Left ventricle myocardium superior (tissue), 1 donor: ENCODE data around the gene AOAH. TPM values are rescaled to one million over a fixed set of nuclear protein-coding genes. Genes with fewer than 3 reads are reported as not detected.
"Not testable (repeated sequence)": the region's sequence is repeated elsewhere in the genome, so short reads cannot be mapped to it uniquely, and the experiment has no call there.

Experiments used
- ATAC-seq: fragments of 200-7000 bp; cut with Tn5 transposase; one replicate; pipeline ENCODE4 v1.9.1; 2020; ENCODE audit warnings: mild to moderate bottlenecking, moderate library complexity
- DNase-seq: peaks from one replicate; pipeline ENCODE4 v3.0.0-alpha.2; 2020
- intact Hi-C: fragments of 100-400 bp; cut with micrococcal nuclease; formaldehyde crosslinking; loops from one replicate; pipeline ENCODE4 v1.11.0; 2022
- total RNA-seq: library from RNA; stranded (reverse); fragmentation: NEBNext Ultra II Directional; extraction: Animal tissue kit (Norgen Biotek cat#: 25700); gene quantifications from one replicate; pipeline ENCODE4 v1.2.1, GENCODE V29; 2021
- donor health status: DM: no; HTN: yes; CAD: no; lungs with severe emphysema.

Gene AOAH
- total RNA-seq, 1 donor from 2014 or later, result 2.4 TPM

DNA sequence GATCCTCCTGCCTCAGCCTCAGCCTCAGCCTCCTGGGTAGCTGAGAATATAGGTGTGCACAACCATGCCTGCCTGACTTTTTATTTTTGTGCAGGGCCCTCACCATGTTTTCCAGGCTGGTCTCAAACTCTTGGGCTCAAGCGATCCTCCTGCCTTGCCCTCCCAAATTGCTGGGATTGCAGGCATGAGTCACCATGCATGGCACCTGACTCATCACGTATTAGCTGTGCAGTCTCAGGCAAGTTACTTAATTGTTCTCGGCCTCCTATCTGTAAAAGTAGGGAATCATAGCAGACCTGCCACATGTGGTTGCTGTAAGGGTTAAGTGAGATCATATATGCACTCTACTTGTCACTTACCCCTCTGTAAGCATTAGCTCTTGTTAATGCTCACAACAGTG is 217.5 kb downstream of the AOAH start:
- ATAC-seq (no peak), DNase-seq (no peak)
- intact Hi-C loops, result no loop called here

DNA sequence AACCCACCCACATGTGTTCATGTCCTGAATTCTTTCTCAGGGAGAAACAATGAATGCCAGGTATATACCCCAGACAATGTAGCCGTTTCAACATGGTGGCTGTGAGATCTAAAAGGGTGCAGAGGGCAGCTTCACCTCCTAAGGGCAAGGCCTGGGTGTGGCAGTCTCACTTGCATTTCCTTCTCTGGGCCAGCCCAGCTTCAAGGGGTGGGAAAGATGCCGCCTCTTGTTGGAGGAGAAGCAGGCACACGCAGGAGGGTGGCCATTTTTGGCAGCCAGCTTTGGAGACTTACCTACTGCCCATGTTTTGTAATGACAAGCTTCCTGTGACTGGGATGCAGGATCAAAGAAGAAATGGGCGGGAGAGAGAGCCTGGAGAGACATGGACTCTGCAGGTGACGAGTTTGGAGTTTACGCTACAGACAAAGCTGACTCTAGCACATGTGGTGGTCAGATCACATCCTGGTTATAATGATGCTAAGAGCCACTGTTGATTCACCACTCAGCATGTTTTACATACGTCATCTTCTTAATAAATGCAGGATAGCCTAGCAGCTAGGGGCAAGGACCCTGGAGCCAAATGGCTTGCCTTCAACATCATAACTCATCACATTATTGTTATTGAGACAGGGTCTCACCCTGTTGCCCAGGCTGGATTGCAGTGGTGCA is 218.0 kb downstream of the AOAH start:
- intact Hi-C loops, result no loop called here
- DNase-seq, result no peak
- no peak for ATAC-seq

DNA sequence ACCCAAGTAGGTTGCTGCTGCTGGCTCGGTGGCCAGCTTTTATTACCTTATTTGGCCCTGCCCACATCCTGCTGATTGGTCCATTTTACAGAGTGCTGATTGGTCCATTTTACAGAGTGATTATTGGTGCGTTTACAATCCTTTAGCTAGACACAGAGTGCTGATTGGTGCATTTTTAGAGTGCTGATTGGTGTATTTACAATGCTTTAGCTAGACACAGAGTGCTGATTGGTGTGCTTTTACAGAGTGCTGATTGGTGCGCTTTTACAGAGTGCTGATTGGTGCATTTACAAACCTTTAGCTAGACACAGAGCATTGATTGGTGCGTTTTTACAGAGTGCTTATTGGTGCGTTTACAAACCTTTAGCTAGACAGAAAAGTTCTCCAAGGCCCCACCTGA is 219.7 kb downstream of the AOAH start:
- intact Hi-C loops, ATAC-seq, DNase-seq: not testable (repeated sequence)

DNA sequence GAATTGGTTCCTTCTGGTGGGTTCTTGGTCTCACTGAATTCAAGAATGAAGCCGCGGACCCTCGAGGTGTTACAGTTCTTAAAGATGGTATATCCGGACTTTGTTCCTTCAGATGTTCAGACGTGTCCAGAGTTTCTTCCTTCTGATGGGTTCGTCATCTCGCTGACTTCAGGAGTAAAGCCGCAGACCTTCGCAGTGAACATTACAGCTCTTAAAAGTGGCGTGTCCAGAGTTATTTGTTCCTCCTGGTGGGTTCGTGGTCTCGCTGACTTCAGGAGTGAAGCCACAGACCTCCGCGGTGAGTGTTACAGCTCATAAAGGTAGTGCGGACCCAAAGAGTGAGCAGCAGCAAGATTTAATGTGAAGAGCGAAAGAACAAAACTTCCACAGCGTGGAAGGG is 220.1 kb downstream of the AOAH start:
- DNase-seq, intact Hi-C loops, ATAC-seq: not testable (repeated sequence)

DNA sequence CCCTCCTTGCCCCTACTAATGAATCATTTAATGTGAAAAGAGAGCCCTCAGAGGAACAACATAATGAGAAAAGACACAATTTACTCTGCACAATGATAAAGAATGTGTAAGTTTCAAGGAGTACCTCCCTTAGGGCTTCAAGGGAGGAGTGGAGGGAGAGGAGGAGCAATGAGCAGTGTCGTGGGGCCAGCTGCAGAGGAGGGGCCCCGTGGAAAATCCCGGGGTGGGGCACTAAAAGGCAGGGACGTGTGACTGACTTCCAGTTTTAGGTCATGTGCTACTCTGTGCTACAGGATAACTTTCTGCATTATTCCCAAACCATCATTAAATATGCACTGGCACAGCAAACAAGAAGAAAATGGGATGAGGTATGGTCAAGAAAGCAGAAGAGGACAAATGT is 226.5 kb downstream of the AOAH start:
- DNase-seq (no peak), ATAC-seq (no peak)
- intact Hi-C loops, result no loop called here

- ATAC-seq, DNase-seq, intact Hi-C loops: not testable (repeated sequence)
Measured at GRCh38 chr7:36497176-36497575, 227.1 kb downstream of the AOAH start.

DNA sequence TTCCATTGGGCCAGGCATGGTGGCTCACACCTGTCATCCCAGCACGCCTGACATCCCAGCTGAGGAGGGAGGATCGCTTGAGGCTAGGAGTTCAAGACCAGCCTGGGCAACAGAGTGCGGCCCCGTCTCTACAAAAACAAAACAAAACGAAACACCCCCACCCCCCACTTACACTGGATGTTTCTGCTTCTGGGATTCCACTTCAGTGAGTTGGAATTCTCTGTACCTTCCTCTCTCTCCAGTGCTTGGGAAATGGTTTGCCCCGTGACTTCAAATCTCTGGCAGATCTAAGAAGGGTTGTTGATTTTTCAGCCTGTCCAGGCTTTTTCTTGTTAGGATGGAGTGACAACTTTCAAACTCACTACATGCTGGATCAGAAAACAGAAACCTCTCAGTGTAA is 227.7 kb downstream of the AOAH start:
- intact Hi-C loops, result no loop called here
- DNase-seq (no peak), ATAC-seq (no peak)

GRCh38 chr7:36491317-36491716 is 233.0 kb downstream of the AOAH start:
- intact Hi-C loops, result no loop called here
- ATAC-seq (no peak), DNase-seq (no peak)

- intact Hi-C loops, result no loop called here
- DNase-seq (no peak), ATAC-seq (no peak)
Measured at GRCh38 chr7:36490419-36490830, 233.9 kb downstream of the AOAH start.

- intact Hi-C loops, result loop anchor here (10.0 kb wide), 2 partner anchors 186 to 696 kb away; no protein-coding TSS in a partner anchor
- ATAC-seq, DNase-seq: not testable (repeated sequence)
Measured at GRCh38 chr7:36488672-36489071, 235.6 kb downstream of the AOAH start.

DNA sequence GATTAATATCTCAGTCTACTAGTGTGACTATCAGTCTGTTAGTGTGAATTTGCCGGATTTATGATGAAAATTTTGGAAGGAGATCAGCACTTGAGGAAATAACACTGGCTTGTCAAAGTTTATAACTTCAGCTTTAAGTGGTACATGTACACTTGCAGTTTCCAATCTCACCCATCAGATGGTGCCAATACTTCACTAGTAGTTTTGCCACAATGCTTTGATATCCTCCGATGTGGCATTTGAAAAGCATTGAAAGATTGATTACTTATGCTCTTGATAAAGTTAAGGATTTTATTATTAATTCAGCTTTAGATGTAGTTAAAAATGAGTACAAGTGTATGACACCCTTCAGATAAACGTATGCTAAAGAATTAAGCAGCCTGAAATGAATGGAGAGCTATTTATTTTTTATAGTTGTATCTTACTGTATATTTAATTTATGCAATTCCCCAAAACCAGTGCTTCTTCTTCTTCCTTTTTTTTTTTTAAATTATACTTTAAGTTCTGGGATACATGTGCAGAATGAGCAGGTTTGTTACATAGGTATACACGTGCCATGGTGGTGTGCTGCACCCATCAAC is 236.4 kb downstream of the AOAH start:
- no peak for DNase-seq
- intact Hi-C loops, result loop anchor here (10.0 kb wide), 2 partner anchors 187 to 697 kb away; no protein-coding TSS in a partner anchor
- ATAC-seq, result no peak

DNA sequence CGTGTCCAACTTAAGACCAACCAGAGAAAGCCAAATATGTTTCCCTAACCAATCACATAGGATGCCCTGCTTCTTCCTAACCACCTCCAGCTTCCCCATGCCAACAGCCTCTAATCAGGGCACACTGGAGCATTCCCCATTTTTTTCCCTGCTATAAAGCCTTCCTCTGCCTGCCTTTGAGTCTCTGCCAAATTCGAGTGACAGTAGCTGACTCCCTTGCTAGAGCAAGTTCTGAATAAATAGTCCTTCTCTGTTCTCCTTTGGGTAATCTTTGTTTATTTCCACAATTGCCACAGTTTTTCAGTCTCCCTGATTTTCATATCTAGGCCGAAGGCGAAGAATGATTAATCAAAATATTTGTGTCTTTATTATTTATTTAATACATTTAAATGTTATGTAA is 238.0 kb downstream of the AOAH start:
- no peak for DNase-seq
- intact Hi-C loops, result loop anchor here (10.0 kb wide), 2 partner anchors 188 to 698 kb away; no protein-coding TSS in a partner anchor
- no peak for ATAC-seq

DNA sequence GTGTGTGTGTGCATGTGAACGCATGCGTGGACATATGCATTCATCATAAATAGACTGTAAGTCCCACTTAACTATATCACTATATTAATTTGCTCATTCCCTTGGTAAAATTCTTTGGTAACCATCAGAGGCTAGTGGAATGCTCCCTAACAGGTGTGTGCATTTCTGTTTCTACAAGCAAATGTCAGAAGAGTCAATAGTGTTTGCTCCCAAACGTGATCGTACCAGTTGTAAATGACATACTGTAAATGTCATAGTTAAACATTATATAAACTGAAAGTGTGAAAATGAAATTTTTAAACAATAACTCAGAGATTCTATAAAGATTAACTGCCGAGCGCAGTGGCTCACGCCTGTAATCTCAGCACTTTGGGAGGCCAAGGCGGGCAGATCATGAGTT is 240.0 kb downstream of the AOAH start:
- intact Hi-C loops, result loop anchor here (10.0 kb wide), 2 partner anchors 191 to 701 kb away; no protein-coding TSS in a partner anchor
- ATAC-seq, result no peak
- DNase-seq, result no peak

GRCh38 chr7:36483853-36484252 is 240.4 kb downstream of the AOAH start:
- DNase-seq, ATAC-seq: not testable (repeated sequence)
- intact Hi-C loops, result loop anchor here (10.0 kb wide), 2 partner anchors 191 to 701 kb away; no protein-coding TSS in a partner anchor

DNA sequence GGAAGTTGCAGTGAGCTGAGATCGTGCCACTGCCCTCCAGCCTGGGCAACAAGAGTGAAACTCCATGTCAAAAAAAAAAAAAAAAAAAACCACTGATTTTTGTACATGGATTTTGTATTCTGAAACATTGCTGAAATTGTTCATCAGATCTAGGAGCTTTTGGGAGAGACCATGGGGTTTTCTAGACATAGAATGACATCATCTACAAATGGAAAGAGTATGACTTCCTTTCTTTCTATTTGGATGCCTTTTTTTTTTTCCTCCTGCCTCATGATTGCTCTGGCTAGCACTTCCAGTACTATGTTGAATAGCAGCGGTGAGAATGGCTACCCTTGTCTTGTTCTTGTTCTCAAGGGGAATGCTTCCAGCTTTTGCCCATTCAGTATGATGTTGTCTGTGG is 245.5 kb downstream of the AOAH start:
- DNase-seq (no peak), ATAC-seq (no peak)
- intact Hi-C loops, result no loop called here

GRCh38 chr7:36475381-36475780 is 248.9 kb downstream of the AOAH start:
- DNase-seq (no peak), ATAC-seq (no peak)
- intact Hi-C loops, result no loop called here

DNA sequence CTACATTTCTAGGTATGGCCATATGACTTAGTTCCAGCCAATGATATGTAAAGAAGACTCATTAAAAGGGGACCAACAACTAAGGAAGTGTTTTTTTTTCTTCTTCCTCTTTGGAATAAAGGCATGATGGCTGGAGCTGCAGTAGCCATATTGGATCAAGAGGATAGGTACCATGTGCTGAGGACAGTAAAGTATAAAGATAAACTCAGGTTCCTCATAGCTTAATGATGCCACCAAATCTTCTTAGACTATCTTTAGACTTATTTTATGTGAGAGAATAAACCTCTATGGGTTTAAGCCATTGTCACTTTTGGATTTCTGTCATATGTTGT is 249.3 kb downstream of the AOAH start:
- DNase-seq (no peak), ATAC-seq (no peak)
- intact Hi-C loops, result no loop called here

DNA sequence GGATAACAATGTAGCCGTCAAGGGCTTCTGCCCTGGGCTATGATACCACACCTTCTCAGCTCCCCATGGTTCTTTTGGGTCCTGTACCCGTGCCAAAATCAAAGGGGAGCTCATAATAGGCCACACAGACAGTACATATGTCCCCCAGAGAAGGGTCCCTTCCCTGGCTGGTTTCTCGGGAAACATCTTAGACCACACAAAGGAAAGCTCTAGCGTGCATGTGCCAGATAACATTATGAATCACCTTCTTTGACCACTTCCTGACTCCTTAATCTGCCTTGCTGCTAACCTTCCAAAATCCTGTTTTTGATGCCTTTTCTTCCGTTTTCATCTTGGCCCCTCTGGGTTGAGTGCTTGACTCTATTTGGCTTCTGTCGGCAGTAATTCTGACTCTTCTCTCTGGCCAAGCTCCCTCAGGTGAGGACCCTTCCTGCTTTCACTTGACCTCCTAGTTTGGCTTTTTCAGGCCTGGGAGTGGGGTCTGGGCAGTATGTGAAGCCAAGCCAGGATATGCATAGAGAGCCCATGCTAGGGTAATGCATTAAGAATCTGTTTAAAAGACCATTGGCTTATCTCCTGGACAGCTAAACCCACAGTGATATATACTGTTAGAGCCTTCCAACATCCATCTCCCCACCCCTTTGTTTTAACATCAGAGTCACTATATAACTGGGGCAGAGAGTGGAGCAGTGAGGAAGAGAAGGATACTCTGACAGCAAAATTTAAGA is 249.8 kb downstream of the AOAH start:
- DNase-seq (no peak), ATAC-seq (no peak)
- intact Hi-C loops, result no loop called here

GRCh38 chr7:36473454-36474282 is 250.6 kb downstream of the AOAH start:
- ATAC-seq (no peak), DNase-seq (peak; percentile 43)
- intact Hi-C loops, result no loop called here
